Tibial nerve (tissue), 4 donors: ENCODE results near the gene RAP1GAP2.
"Not testable (repeated sequence)": the region's sequence is repeated elsewhere in the genome, so short reads cannot be mapped to it uniquely, and the experiment has no call there.

Source experiments
- CTCF ChIP-seq, 5 experiments: fragments of 200-600 bp in 3 of 5; fragments of 450-650 bp in 2 of 5; sonication (generic) in 3 of 5; IDR thresholded peaks; one replicate each; pipeline ENCODE4 v1.5.1; 2016 to 2019; ENCODE audit warnings: antibody characterized with exemption in 5 of 5, mild to moderate bottlenecking in 3 of 5, moderate library complexity in 2 of 5
- EP300 ChIP-seq, 2 donors: sonication (generic); formaldehyde crosslinking; IDR thresholded peaks; one replicate each; pipeline ENCODE4 v1.6.1; 2017; ENCODE audit warnings: antibody characterized with exemption in 2 of 2, mild to moderate bottlenecking in 1 of 2
- POLR2A ChIP-seq, 2 donors: fragments of 450-650 bp; IDR thresholded peaks; one replicate each; pipeline ENCODE4 v1.6.1; 2017; ENCODE audit warnings: antibody characterized with exemption in 2 of 2, mild to moderate bottlenecking in 2 of 2, moderate library complexity in 2 of 2

- TF ChIP-seq CTCF, POLR2A, EP300 (IDR thresholded peaks at IDR 0.05): not testable (repeated sequence)
Measured at GRCh38 chr17:3062824-3063377, 266.7 kb downstream of the RAP1GAP2 start.
